HG03045 (cell line): ENCODE measurements around the gene SUMF1.

Experiments
- ATAC-seq: cut with Tn5 transposase; IDR thresholded peaks from one replicate; pipeline ENCODE4 v1.9.1; 2021; ENCODE audit warnings: mild to moderate bottlenecking, moderate library complexity; ENCODE audit not compliant: unreplicated experiment

The SUMF1 gene

DNA sequence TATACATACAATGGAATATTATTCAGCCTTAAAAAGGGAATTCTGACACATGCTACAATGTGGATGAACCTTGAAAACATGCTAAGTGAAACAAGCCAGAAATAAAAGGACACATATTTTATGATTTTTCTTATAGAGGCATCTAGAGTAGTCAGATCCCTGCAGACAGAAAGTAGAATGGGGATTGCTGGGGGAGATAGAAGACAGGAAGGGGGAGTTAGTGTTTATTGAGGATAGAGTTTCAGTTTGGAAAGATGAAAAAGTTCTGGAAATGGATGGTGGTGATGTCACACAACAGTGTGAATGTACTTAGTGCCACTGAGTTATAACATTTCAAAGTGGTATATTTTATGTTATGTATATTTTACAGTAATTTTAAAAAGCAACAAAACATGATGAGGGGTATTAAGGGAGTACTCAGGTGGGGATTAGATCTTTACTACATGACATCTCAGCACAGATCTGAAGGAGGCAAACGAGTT, 30.8 kb upstream of the SUMF1 start:
- ATAC-seq = no peak

DNA sequence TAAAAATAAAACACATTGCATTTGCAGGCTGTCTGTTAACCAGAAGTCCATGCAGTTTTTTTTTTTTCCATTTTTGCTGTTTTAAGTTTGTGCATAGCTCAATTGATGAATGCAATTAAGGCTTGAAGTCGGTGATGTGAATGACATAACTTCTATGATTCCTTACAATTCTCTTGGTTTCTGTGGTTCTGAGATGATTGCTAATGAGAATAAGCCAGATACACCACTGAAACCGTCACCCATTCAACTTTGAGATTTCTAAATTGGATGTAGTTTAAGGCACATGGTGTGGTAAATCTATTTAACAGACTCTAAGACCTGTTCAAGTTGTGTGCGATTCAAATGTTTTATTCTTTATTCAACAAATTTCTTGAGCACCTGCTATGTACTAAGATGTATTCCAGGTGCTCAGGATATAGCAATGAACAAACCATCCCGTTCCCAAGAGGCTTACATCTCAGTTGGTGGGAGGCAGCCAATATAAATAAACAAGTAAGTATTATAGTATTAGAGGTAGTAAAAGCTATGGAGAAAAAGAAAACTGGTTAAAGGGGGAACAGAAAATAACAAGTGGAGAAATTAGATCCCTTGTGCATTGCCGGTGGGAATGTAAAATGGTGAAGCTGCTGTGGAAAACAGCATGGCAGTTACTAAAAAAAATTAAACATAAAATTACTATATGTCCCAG, 30.1 kb upstream of the SUMF1 start:
- ATAC-seq = no peak

DNA sequence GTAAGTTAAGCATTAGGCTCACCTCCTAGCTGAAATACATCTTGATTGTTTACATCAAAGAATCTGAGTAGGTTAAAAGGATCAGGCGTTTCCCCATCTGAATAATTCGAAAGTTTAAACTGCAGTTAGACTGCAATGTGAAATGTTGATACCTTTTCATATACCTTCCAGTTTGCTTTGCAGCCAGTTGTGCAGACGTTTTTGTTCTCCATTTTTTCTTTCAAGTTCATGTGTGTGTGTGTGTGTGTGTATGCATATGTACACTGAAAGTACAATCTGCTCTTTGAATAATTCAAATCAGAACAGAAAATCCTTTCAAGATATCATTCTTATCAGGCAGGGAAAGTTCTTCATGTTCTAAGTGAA, 29.0 kb upstream of the SUMF1 start:
- ATAC-seq = no peak

DNA sequence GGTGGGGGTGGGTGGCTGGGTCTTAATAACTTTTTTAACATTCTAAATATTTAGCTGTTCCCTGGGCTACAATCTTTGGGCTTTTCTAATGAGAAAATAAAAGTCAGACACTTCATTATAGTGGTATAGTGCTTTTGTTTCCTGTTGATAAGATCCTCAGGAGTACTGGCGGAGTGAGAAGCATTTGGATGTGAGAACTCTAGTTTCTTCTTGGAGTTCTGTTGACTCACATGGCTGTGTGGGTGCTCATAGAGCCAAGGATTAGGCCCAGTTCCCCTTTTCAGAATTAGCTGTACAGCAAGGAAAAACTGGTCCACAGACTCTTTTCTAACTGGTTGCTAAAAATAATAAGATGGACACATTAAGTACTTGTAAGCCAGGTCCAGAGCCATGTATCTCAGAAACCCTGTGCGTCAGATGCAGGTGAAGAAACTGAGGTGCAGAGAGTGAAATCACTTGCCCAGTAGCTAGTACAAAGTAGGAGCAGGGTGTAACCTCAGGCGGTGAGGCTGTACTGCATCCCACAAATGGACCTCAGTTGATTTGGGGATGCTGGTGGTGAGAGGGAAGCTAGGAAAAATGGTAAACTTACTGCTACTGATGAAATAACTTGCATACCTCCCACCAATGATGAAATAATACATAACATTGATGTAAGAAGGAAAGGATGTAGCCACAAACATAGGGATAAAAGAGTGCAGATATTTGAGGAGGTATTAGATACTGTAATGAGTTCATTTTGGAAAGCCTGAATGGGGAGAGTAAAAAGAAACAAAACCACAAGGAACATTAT, 28.4 kb upstream of the SUMF1 start:
- no peak for ATAC-seq

DNA sequence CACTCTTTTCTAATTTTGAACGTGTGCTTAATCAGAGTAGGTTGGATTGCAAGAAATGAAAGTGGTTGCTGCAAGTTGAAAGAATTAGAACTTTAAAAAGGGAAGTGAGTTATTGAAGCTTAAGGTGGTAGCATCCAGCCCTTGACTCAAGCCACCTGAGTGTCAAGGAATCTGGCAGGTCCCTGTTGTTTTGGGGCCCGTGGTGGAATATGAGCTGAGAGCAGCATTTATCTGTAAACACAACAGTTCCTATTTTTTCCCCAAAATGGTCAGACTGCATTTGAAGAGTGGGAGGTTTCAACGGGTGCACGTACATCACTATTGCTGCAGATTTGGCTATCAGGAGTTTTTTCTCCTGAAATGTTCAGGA, 27.8 kb upstream of the SUMF1 start:
- ATAC-seq = no peak

DNA sequence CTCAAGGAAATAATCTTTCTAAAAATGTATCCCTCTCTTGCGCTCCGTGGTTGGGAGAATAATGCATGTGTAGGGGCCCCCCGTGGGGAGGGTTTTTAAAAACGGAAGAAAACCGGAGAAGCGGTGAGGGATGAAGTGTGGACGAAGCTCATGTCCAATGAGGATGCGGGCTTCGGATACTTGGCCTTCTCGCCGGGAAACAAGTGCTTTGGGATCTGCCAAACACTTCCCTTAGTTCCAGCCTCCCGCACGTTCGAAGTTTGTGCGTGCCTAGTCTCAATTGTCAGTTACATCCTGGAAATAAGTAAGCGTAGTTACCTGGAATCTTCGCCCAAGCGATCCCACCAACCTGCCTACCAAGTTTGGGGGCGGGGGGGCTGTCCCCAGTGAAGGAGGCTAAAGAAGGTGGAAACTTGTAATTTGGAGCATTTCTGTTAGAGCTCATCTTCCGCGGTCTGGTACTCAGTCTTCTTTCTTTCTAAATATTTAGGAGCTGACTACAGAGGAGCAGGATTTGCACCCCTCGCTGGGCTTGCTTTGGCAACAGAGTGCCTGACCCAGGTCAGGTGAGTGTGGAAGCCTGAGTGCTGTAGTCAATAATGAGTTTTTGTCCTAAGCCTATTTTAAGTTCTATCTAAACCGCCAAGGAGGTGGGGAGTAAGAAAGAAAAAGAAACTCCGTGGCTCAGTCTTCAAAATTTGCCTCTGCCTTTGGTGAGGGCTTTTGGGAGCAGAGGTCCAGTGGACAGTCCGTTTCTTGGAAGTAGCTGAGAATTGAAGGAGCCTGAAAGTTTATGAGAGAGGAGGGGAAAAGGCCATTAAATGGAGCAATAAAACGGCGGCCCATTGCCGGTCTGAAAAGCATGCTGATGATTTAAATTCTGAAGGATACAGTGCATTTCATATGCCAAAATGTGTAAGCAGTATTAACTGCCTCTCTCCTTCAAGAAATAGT, 27.1 kb upstream of the SUMF1 start:
- ATAC-seq = no peak

DNA sequence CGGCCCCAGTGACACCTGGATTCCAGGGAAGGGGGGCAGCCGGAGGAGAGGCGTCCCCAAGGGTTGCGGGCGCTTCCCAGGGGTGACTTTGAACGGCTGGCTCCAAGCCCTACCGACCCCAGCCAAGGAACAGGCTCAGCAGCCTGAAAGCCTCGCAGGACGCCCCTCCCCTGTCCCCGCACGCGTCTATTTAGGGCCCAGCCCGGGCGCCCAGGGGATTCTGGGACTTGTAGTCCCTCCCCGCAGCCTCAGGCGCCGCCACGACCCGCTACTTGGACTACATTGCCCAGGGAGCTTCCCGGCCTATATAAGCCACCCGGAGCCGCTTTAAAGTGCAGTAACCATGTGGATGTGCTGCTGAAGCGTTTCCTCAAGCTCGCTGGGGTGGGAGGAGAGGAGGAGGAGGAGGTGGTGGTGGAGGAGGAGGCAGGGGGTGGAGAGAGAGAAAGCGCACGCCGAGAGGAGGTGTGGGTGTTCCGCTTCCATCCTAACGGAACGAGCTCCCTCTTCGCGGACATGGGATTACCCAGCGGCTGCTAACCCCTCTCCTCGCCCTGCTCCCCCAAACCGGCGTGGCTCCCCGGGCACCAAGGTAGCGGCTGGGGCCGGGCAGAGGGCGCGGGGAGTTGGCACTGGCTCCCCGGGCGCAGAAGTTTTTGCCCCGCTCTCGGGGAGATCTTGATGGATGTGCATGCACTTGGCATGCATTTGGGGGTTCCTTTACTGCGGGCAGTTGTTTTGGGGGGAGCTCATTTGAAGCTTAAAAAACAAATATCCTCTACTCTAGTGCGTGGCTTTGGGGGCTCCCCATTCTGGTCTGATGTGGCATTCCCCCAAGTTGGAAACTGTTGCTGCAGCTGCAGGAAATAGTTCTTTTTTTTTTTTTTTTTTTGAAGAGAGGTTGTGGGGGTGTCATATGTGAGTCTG, 26.2 kb upstream of the SUMF1 start, which contains the start of gene ITPR1:
TSS of gene ITPR1 (plus strand) at position 335 of the 927 bp plus-strand sequence. CDS start 23,144 bp downstream, outside the sequence.
- ATAC-seq = peak; percentile 94

DNA sequence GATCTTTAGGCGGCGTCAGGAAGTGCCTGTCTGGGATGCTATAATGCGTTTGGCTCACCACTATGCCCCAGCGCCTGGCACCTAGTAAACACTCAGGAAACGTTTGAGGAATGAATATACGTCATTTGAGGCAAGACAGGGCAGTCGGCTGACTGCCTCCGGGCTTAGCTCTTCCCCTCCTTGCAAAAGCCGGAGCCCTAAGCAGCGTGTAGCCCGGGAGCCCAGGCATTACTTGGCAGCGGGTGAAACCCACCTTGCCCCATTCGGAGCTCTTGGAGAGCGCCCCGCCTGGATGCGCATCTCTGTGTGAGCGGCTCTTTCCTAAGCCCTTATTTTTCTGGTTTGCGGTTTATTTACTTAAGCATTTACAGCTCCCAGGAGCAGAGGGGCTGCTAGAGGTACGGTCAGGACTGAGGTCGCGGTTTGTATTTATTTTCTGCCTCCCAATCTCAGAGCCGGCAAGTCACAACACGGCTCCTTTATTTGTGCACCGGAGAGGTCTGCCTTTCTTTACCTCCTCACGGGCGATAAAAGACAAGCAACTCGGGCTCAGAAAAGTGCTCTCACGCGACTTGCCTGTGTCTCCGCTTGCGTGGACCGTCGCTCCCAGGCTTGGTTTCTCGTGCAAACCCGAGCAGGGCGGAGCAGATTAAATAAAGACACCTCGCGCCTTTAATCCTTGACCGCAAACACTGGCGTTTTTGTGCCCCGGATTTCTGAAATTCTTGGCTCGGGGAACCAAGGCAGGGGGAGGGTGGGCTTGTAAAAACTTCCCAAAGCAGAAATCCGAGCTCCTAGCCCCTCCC, 25.3 kb upstream of the SUMF1 start:
- peak; percentile 15 for ATAC-seq

DNA sequence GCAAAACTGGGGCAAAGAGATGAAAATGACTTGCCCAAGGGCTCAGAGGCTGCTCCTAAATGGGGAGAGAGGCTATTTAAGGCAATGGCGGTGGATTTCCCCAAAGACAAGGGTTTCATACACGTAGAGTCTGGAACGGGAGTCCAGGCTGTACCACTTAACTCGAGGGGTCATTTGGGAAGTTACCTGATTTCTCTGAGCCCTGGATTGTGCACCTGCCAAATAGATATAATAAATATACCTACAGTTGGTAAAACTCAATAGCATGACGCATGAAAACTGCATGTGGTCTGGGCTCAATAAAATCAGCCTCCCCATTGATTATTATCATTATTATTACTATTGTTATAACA, 24.8 kb upstream of the SUMF1 start:
- ATAC-seq = no peak

DNA sequence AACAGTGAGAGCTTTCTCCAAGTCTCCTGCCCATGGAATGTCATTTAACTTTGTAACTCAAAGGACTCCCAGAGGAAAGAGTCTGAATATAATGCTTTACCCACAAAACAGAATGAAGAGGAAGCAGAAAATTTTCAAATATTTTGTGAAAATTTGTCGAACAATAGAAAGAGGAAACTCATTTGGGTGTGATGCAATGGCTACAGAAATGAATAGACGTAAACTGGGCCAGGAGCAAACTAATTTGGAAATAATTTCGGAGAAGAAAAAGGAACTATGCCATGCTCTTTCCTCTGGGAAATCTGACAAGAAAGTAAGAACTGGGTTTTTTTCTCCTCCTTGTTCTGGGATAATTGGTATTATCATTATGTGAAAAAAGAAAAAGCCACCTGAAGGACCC, 11.2 kb upstream of the SUMF1 start:
- ATAC-seq = no peak

DNA sequence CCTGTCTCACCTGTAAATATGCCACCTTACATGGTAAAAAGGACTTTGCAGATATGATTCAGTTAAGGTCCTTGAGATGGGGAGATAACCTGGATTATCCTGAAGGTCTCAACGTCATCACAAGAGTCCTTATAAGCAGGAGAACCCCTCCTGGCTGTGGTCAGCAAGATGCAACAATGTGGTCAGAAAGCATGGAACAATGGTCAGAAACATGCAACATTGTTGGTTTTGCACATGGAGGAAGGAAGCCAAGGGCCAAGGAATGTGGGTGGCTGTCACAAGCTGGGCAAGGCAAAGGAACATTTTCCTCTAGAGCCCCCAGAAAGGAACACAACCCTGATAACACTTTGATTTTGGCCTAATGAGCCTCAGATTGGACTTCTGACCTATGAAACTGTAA, 9.4 kb upstream of the SUMF1 start:
- ATAC-seq = no peak

DNA sequence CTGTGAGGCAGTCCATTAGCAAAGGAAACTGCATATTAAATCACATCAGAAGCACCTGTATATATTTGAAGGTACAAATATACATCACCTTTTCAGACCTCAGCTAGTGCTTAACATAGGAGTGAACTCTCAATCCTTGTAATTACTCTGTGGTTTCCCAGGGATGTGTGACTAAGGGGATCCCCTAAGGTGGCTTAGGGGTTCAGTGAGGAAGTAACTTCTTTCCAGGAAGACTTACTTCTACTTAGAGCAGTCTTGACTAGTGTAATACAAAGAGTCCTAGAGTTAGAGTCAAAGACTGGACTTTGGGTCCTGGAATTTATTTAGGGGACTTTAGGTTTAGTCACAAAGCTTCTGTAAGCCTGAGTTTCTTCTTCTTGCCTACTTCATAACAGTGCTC, 8.7 kb upstream of the SUMF1 start:
- ATAC-seq = no peak

DNA sequence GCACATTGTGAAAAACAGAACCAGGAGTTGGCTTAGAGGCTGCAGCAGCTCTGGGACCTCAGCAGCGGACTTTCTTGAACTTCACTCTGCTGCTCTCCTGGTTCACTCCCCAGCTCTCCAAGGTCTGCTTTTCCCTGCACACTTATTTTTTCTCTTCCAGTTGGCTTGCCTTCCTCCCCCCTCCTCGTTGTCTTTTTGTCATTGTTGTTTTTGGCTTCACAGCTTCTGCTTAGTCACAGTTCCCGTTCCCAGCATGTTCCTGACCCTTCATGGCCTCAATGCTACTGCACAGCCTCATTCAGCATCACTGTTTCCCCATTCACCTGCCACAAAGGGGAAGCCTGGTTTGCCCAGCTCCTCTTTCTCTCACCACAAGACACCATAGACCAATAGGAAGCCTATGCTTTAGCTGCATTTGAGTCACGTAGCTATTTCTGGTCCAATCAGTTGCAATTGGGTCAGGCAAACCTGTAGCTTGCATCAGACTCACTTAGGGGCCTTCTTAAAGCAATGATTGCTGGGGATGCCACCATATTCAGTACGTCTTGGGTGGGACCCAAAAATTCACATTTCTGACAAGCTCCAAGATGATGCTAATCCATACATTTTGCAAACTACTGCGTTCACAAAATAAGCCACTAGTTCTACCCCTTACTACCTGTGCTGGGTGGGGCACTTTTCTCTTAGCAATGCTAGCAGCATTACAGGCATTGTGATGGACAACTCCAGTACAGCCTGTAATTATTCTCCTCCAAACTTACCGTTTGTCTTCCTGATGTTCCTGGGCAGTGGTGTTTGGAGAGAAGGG, 7.8 kb upstream of the SUMF1 start:
- ATAC-seq = peak; percentile 66

DNA sequence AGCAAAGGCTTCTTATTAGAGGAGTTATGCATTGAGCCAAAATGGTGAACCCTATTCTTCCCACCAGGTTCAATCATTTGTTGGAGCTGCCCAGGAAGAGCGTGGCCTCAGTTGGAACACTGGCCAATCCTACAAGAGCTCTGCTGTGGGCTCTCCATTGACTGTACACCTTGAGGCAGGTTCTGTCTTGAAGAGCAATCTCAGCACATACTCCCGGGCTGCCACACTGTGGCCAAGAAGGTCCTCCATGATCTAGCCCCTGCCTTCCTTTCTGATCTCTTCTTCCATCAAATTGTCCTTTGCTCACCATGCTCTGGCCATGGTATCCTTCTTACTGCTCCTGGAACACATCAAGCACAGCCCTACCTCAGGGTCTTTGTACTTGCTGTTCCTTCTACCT, 5.7 kb upstream of the SUMF1 start:
- no peak for ATAC-seq

DNA sequence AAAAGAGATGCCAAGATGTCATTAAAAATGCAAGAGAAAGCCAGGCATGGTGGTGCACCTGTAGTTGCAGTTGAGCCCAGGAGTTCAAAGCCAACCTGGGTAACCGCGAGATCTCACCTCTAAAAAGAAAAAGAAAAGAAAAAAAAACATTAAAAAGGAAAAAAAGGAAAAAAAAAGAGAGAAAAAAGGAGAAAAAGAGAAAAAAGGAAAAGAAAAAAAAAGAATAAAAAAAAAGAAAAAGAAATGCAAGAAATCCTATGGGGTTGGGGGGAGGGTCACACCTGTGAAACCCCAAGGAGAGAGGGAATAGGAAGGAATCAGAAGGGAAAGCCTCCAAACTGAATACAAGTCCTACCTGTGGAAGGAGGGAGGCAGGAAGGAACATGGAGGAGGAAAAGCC, 5.2 kb upstream of the SUMF1 start:
- ATAC-seq = no peak

DNA sequence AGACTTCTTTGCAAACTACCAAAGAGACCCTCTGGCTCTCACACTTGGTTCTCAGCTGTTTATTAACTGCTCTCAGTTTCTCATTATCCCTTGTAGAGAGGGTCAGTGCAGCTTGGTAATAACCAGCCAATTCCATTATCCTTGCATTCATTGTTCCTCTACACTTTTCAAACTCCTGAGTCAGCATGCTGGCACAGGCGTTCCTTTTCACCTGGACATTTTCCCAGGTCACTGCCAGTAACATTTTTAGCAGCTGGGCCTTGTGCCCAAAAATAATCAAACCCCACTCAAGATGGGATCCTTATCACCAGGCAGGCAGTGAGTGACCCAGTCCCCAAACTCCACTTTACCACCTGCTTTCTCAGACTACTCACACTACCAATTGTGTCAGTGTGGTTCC, 4.8 kb upstream of the SUMF1 start:
- ATAC-seq = no peak

DNA sequence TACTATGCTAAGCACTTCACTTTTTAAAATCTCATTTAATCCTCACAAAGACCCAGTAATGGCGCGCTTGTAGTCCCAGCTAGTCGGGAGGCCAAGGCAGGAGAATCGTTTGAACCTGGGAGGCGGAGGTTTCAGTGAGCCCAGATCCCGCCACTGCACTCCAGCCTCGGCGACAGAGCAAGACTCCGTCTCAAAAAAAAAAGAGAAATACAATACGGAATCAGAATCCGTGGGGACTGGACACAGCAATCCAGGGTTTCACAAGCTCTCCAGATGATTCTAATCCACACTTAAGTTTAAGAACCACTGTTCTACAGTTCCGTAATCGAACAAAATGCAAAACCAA, 426 bp upstream of the SUMF1 start:
- no peak for ATAC-seq

DNA sequence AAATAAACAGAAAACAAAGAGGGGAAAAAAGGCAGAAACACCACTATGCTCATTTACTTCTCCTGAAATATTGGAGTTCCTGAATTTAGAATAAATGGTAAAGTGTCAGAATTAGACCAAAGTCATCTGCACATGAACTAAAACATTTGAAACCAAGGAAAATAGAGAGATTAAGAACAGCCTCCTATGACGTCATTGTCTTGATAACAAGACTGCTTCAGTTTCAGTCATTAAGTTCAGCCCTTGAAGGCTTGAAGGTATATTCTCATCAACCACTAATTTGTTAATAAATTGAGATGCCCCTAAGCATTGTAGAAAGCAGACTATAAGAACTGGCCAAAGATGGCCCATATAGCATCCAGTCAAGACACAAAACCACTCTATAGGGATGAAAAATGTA, 2.5 kb downstream of the SUMF1 start:
- ATAC-seq = no peak
